Measurements from ENCODE around the gene LRRC14B. TPM values are rescaled to one million over a fixed set of nuclear protein-coding genes. Genes with fewer than 3 reads are reported as not detected.
"Not testable (repeated sequence)": the region's sequence is repeated elsewhere in the genome, so short reads cannot be mapped to it uniquely, and the experiment has no call there.

The LRRC14B gene
- total RNA-seq, 1 donor from 2014 or later, result not detected

- no peak for DNase-seq (ENCODE audit: extremely low read depth, low read depth, low spot score)
Measured at GRCh38 chr5:204966-205670, 13.8 kb downstream of the LRRC14B start.

- DNase-seq (ENCODE audit: extremely low read depth, low read depth, low spot score), result no peak
Measured at GRCh38 chr5:206406-206805, 15.1 kb downstream of the LRRC14B start.

- no peak for DNase-seq (ENCODE audit: extremely low read depth, low read depth, low spot score)
Measured at GRCh38 chr5:206927-207536, 15.7 kb downstream of the LRRC14B start.

GRCh38 chr5:207599-207998 is 16.3 kb downstream of the LRRC14B start:
- DNase-seq (ENCODE audit: extremely low read depth, low read depth, low spot score), result no peak

- DNase-seq (ENCODE audit: extremely low read depth, low read depth, low spot score), result no peak
Measured at GRCh38 chr5:208449-209114, 17.3 kb downstream of the LRRC14B start.

GRCh38 chr5:213803-214395 is 22.6 kb downstream of the LRRC14B start:
- no peak for DNase-seq (ENCODE audit: extremely low read depth, low read depth, low spot score)

GRCh38 chr5:215256-215655 is 24.0 kb downstream of the LRRC14B start:
- DNase-seq (ENCODE audit: extremely low read depth, low read depth, low spot score), result not testable (repeated sequence)

GRCh38 chr5:216076-216475 is 24.8 kb downstream of the LRRC14B start:
- DNase-seq (ENCODE audit: extremely low read depth, low read depth, low spot score), result not testable (repeated sequence)

GRCh38 chr5:217494-218456 is 26.5 kb downstream of the LRRC14B start, which contains the start of the genes CCDC127 and SDHA:
Gene CCDC127, minus strand, starts transcription at chr5:218153. Its CDS starts 1,304 bp downstream, at chr5:216849.
Gene SDHA, plus strand, starts transcription at chr5:218320. Its CDS starts 36 bp downstream, at chr5:218356.
- not testable (repeated sequence) for DNase-seq (ENCODE audit: extremely low read depth, low read depth, low spot score)

GRCh38 chr5:218457-219291 is 27.4 kb downstream of the LRRC14B start:
- no peak for DNase-seq (ENCODE audit: extremely low read depth, low read depth, low spot score)

- no peak for DNase-seq (ENCODE audit: extremely low read depth, low read depth, low spot score)
Measured at GRCh38 chr5:219460-219863, 28.2 kb downstream of the LRRC14B start.

GRCh38 chr5:219991-220390 is 28.7 kb downstream of the LRRC14B start:
- no peak for DNase-seq (ENCODE audit: extremely low read depth, low read depth, low spot score)

GRCh38 chr5:222951-223715 is 31.8 kb downstream of the LRRC14B start:
- not testable (repeated sequence) for DNase-seq (ENCODE audit: extremely low read depth, low read depth, low spot score)

GRCh38 chr5:223791-224190 is 32.5 kb downstream of the LRRC14B start:
- DNase-seq (ENCODE audit: extremely low read depth, low read depth, low spot score), result no peak

GRCh38 chr5:225334-225733 is 34.0 kb downstream of the LRRC14B start:
- no peak for DNase-seq (ENCODE audit: extremely low read depth, low read depth, low spot score)

- not testable (repeated sequence) for DNase-seq (ENCODE audit: extremely low read depth, low read depth, low spot score)
Measured at GRCh38 chr5:227375-227774, 36.1 kb downstream of the LRRC14B start.

GRCh38 chr5:228886-229285 is 37.6 kb downstream of the LRRC14B start:
- no peak for DNase-seq (ENCODE audit: extremely low read depth, low read depth, low spot score)

- DNase-seq (ENCODE audit: extremely low read depth, low read depth, low spot score), result no peak
Measured at GRCh38 chr5:230711-231110, 39.4 kb downstream of the LRRC14B start.

- no peak for DNase-seq (ENCODE audit: extremely low read depth, low read depth, low spot score)
Measured at GRCh38 chr5:231661-232060, 40.4 kb downstream of the LRRC14B start.
